MCF 10A (cell line): ENCODE measurements around the gene RAMP1. TPM values are rescaled to one million over a fixed set of nuclear protein-coding genes. Genes with fewer than 3 reads are reported as not detected.

Source experiments
- BruUV-seq: library from RNA; stranded (reverse); fragments of 400-500 nt; replicated peaks from 2 replicates; lab custom pipeline; 2021; lab: Mats Ljungman, UMichigan
- CTCF ChIA-PET: fragments of 300-600 bp; sonication (Branson Sonifier 250); formaldehyde crosslinking; extraction: SDS; loops from one replicate; lab custom pipeline; 2021; ENCODE audit warnings: antibody characterized with exemption, inconsistent platforms; lab: Yijun Ruan, JAX
- POLR2A ChIA-PET: fragments of 300-600, 350-650 bp; sonication (Branson Sonifier 250); formaldehyde crosslinking; extraction: SDS; loops from one replicate; lab custom pipeline; 2020; ENCODE audit warnings: antibody characterized with exemption, inconsistent platforms; lab: Yijun Ruan, JAX
- DNase-seq: peaks from one replicate; pipeline ENCODE4 v3.0.0-alpha.2; 2018; ENCODE audit not compliant: unreplicated experiment
- H3K27ac Mint-ChIP-seq: one replicate; pipeline ENCODE4 v1.8.0; 2022; ENCODE audit warnings: mild to moderate bottlenecking, low read depth, mixed read lengths; ENCODE audit not compliant: unreplicated experiment
- H3K27me3 Mint-ChIP-seq: one replicate; pipeline ENCODE4 v1.8.0; 2022; ENCODE audit warnings: mixed read lengths; ENCODE audit not compliant: insufficient read depth, unreplicated experiment
- H3K36me3 Mint-ChIP-seq: one replicate; pipeline ENCODE4 v1.8.0; 2022; ENCODE audit warnings: mild to moderate bottlenecking, moderate library complexity, mixed read lengths; ENCODE audit not compliant: insufficient read depth, unreplicated experiment
- H3K4me1 Mint-ChIP-seq: one replicate; pipeline ENCODE4 v1.8.0; 2022; ENCODE audit warnings: mixed read lengths; ENCODE audit not compliant: insufficient read depth, unreplicated experiment
- H3K4me3 Mint-ChIP-seq: one replicate; pipeline ENCODE4 v1.8.0; 2022; ENCODE audit warnings: mild to moderate bottlenecking, moderate library complexity, mixed read lengths; ENCODE audit not compliant: unreplicated experiment
- H3K9me3 Mint-ChIP-seq: one replicate; pipeline ENCODE4 v1.8.0; 2022; ENCODE audit warnings: mixed read lengths; ENCODE audit not compliant: unreplicated experiment
- intact Hi-C: fragments of 100-400 bp; cut with micrococcal nuclease; formaldehyde crosslinking; loops from 2 replicates; pipeline ENCODE4 v1.14.1; 2022
- total RNA-seq: library from RNA; stranded (reverse); gene quantifications from 2 replicates; pipeline ENCODE4 v1.2.3, GENCODE V29; 2022
- TF ChIP-seq, protein P1 (sequence below): fragments of 200-600 bp; IDR thresholded peaks from one replicate; pipeline ENCODE4 v1.8.0; 2022; ENCODE audit warnings: antibody characterized with exemption, mild to moderate bottlenecking; ENCODE audit not compliant: unreplicated experiment

The RAMP1 gene
- total RNA-seq, 1 experiment from 2014 or later: 11.2 TPM

DNA sequence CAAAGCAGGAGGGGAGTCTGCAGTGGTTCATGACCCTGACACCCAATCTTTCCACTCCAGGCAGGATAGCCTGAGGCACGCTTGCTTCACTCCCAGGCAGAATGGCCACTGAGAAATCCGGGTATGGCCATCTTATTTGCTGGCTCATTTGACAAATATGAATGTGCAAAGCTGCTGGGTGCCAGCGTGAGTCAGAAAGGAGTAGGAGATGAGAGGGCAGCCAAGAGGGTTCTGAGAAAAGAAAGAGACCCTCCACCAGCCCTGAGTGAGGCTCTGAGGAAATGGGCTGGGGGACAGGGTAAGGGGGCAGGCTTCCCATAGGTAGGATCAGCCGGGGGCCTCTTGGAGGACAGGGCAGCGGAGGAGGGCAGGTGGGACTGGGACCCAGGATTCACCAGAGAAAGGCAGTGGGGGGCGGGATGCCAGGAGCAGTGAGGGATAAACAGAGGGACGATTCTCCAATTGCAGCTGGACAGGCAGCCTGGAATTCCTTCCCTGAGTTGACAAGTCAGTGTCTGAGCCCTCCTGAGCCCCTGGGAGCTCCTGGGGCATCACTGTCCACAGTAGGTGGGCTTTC, 15.2 kb downstream of the RAMP1 start:
- no peaks in the 10 kb centered on the region for H3K9me3 Mint-ChIP-seq
- peaks cover 44% of the 10 kb centered on the region for H3K4me1 Mint-ChIP-seq
- peak overlapping the region; percentile 86 for H3K27ac Mint-ChIP-seq
- intact Hi-C loops: no loop called here
- H3K27me3 Mint-ChIP-seq: no peaks in the 10 kb centered on the region
- BruUV-seq: no TSS peak
- CTCF ChIA-PET: interaction anchor here (0.6 to 2.1 kb wide), 4 partner anchors 16 to 389 kb away, joined by 3 to 4 read pairs (median 4); no protein-coding TSS in a partner anchor
- peak overlapping the region; percentile 4 for H3K4me3 Mint-ChIP-seq
- H3K36me3 Mint-ChIP-seq: no peaks in the 10 kb centered on the region
- TF ChIP-seq, protein P1, sequence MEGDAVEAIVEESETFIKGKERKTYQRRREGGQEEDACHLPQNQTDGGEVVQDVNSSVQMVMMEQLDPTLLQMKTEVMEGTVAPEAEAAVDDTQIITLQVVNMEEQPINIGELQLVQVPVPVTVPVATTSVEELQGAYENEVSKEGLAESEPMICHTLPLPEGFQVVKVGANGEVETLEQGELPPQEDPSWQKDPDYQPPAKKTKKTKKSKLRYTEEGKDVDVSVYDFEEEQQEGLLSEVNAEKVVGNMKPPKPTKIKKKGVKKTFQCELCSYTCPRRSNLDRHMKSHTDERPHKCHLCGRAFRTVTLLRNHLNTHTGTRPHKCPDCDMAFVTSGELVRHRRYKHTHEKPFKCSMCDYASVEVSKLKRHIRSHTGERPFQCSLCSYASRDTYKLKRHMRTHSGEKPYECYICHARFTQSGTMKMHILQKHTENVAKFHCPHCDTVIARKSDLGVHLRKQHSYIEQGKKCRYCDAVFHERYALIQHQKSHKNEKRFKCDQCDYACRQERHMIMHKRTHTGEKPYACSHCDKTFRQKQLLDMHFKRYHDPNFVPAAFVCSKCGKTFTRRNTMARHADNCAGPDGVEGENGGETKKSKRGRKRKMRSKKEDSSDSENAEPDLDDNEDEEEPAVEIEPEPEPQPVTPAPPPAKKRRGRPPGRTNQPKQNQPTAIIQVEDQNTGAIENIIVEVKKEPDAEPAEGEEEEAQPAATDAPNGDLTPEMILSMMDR: no peak
- peak; percentile 93 for DNase-seq
- POLR2A ChIA-PET: interaction anchor here (0.7 to 4.7 kb wide), 9 partner anchors 11 to 186 kb away, joined by 3 to 53 read pairs (median 5); partner anchors contain the start of gene SCLY

DNA sequence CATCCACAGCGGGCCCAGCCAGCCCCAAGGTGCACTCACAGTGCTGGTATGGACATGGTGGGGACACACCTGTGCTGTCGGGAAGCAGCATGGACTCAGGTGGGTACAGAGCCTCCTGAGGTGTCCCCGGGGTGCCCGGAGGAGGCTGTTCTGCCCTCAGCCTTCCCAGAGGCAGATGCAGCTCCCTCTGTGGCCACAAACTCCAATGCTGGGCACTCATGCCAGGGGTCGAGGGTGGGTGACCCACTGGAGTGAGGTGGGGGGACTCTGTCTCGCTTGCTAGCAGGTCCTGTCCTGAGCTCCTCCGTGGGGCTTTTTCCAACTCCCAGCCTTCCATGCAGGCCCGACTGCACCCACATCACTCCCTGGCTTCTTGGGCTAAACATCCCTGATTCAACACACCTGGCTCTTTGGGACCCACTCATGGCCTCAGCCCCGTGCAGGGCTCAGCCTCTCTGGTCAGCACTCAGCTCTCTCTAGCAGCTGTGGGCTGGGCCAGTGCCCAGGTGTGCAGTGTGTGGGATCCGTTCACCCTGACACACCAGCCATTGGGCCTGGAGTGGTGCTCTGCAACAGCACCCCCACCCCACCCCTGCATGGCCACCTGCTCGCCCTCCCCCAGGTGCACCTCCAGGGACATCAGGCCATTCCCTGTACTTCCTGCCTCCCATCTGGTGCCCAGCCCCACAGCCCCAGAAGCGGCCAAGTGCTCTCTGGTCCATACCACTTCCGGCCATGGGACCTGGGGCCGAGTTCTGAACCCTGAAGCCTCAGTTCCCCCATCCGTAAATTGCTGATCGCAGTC, 16.0 kb downstream of the RAMP1 start:
- no peak overlapping the region for H3K27ac Mint-ChIP-seq
- H3K36me3 Mint-ChIP-seq: no peaks in the 10 kb centered on the region
- no peaks in the 10 kb centered on the region for H3K9me3 Mint-ChIP-seq
- no peak overlapping the region for H3K4me3 Mint-ChIP-seq
- H3K4me1 Mint-ChIP-seq: peaks cover 44% of the 10 kb centered on the region
- TF ChIP-seq, protein P1: no peak
- no peak for DNase-seq
- BruUV-seq: no TSS peak
- H3K27me3 Mint-ChIP-seq: no peaks in the 10 kb centered on the region
- ChIA-PET POLR2A (interaction anchor here (0.7 to 4.7 kb wide), 10 partner anchors 12 to 186 kb away, joined by 3 to 53 read pairs (median 5); partner anchors contain the start of gene SCLY), CTCF (interaction anchor here (0.5 to 0.8 kb wide), 5 partner anchors 13 to 388 kb away, joined by 3 read pairs; no protein-coding TSS in a partner anchor)
- intact Hi-C loops: no loop called here

DNA sequence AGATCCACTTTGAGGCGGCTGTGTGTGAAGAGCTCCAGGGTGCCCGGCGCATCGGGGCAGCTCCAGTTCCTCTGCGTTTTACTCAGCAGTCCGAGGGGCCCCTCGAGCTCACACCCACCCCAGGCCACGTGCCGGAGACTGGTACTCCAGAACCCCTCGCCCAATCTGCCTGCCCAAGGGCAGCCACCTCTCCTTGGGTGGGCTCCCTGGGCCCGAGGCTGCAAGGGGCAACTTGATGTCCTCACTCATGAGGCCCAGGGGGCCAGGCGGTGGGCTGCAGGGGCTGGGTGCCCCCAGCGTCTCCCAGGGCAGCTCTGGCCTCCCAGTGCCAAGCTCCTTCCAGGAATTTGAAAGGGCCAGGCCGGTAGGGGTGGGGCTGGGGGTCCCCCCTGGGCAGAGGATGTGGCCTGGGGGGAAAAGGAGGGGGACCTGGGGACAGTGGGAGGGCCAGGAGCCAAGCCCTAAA, 16.7 kb downstream of the RAMP1 start:
- POLR2A ChIA-PET: interaction anchor here (0.7 to 4.7 kb wide), 6 partner anchors 16 to 102 kb away, joined by 3 to 53 read pairs (median 6); no protein-coding TSS in a partner anchor
- no peaks in the 10 kb centered on the region for H3K36me3 Mint-ChIP-seq
- TF ChIP-seq, protein P1: no peak
- CTCF ChIA-PET: interaction anchor here (0.5 to 1.0 kb wide), 3 partner anchors 13 to 387 kb away, joined by 3 to 4 read pairs (median 3); no protein-coding TSS in a partner anchor
- peaks cover 48% of the 10 kb centered on the region for H3K4me1 Mint-ChIP-seq
- intact Hi-C loops: no loop called here
- no TSS peak for BruUV-seq
- peak overlapping the region; percentile 81 for H3K27ac Mint-ChIP-seq
- no peaks in the 10 kb centered on the region for H3K27me3 Mint-ChIP-seq
- no peak for DNase-seq
- H3K4me3 Mint-ChIP-seq: no peak overlapping the region
- H3K9me3 Mint-ChIP-seq: no peaks in the 10 kb centered on the region
